Left lobe of liver (tissue), 2 donors: ENCODE data around the gene CXCL5. TPM values are rescaled to one million over a fixed set of nuclear protein-coding genes. Genes with fewer than 3 reads are reported as not detected.

ENCODE experiments used
- ATAC-seq: fragments of 200-7000 bp; cut with Tn5 transposase; one replicate; pipeline ENCODE4 v1.9.1; 2020; ENCODE audit warnings: mild to moderate bottlenecking, moderate library complexity
- DNase-seq: peaks from one replicate; pipeline ENCODE4 v3.0.0-alpha.2; 2020; ENCODE audit warnings: low spot score
- total RNA-seq: library from RNA; stranded (reverse); gene quantifications from one replicate; pipeline ENCODE4 v1.2.1, GENCODE V29; 2021
- donor health status: DM: no; HTN: no; CAD: no; lungs with moderate emphysema.
- donor health status: DM: no; HTN: yes; CAD: no.

The CXCL5 gene
- not detected for total RNA-seq

GRCh38 chr4:73998040-73999011 is at the start of gene CXCL5:
Gene CXCL5, minus strand, starts transcription at chr4:73998677. Its CDS starts 96 bp downstream, at chr4:73998581.
- ATAC-seq (peak; percentile 76), DNase-seq (no peak)

- ATAC-seq = no peak
- no peak for DNase-seq
Measured at GRCh38 chr4:74047152-74047551, 48.7 kb upstream of the CXCL5 start.

- no peak for ATAC-seq
- no peak for DNase-seq
Measured at GRCh38 chr4:74045772-74046171, 47.3 kb upstream of the CXCL5 start.

- no peak for DNase-seq
- no peak for ATAC-seq
Measured at GRCh38 chr4:74045247-74045646, 46.8 kb upstream of the CXCL5 start.

GRCh38 chr4:74044677-74045076 is 46.2 kb upstream of the CXCL5 start:
- no peak for ATAC-seq

GRCh38 chr4:74042681-74043080 is 44.2 kb upstream of the CXCL5 start:
- peak; percentile 57 for ATAC-seq
- DNase-seq = peak; percentile 48

More at GRCh38 chr4:74044677-74045076, 46.2 kb upstream of the CXCL5 start:
- DNase-seq = no peak

GRCh38 chr4:74041418-74041817 is 42.9 kb upstream of the CXCL5 start:
- ATAC-seq = no peak
- DNase-seq = no peak

- ATAC-seq = peak; percentile 2
- DNase-seq = no peak
Measured at GRCh38 chr4:74039315-74039763, 40.9 kb upstream of the CXCL5 start.

- DNase-seq (peak; percentile 77), ATAC-seq (peak; percentile 93)
Measured at GRCh38 chr4:74038425-74039314, 40.2 kb upstream of the CXCL5 start, which contains the start of gene CXCL3. Gene CXCL3, minus strand, starts transcription at chr4:74038689. Its CDS starts 78 bp downstream, at chr4:74038611.

GRCh38 chr4:74038086-74038424 is 39.6 kb upstream of the CXCL5 start:
- no peak for DNase-seq
- ATAC-seq = no peak

- no peak for DNase-seq
- ATAC-seq = no peak
Measured at GRCh38 chr4:74037076-74037955, 38.8 kb upstream of the CXCL5 start.

- no peak for DNase-seq
- no peak for ATAC-seq
Measured at GRCh38 chr4:74033739-74034138, 35.3 kb upstream of the CXCL5 start.

- no peak for DNase-seq
- ATAC-seq = no peak
Measured at GRCh38 chr4:74032064-74032463, 33.6 kb upstream of the CXCL5 start.

- DNase-seq (no peak), ATAC-seq (no peak)
Measured at GRCh38 chr4:74031576-74031975, 33.1 kb upstream of the CXCL5 start.

GRCh38 chr4:74030285-74030684 is 31.8 kb upstream of the CXCL5 start:
- DNase-seq (no peak), ATAC-seq (no peak)

- no peak for ATAC-seq
- no peak for DNase-seq
Measured at GRCh38 chr4:74028504-74028903, 30.0 kb upstream of the CXCL5 start.

GRCh38 chr4:74023709-74024108 is 25.2 kb upstream of the CXCL5 start:
- no peak for DNase-seq
- ATAC-seq = no peak

- no peak for ATAC-seq
Measured at GRCh38 chr4:74021601-74022000, 23.1 kb upstream of the CXCL5 start.

GRCh38 chr4:74018771-74019170 is 20.3 kb upstream of the CXCL5 start:
- ATAC-seq (no peak), DNase-seq (no peak)

More at GRCh38 chr4:74021601-74022000, 23.1 kb upstream of the CXCL5 start:
- no peak for DNase-seq

GRCh38 chr4:74018116-74018515 is 19.6 kb upstream of the CXCL5 start:
- ATAC-seq (no peak), DNase-seq (no peak)
